Hepatocyte (in vitro differentiated cells): ENCODE measurements around the gene CTLA4. TPM values are rescaled to one million over a fixed set of nuclear protein-coding genes. Genes with fewer than 3 reads are reported as not detected.

Experiments
- DNase-seq: peaks from one replicate; pipeline ENCODE4 v3.0.0-alpha.2; 2016; ENCODE audit warnings: low spot score
- H2AFZ ChIP-seq: fragments of 200-600 bp; sonication (generic); 2 replicates; pipeline ENCODE4 v1.6.0; 2016; ENCODE audit warnings: antibody characterized with exemption, mild to moderate bottlenecking
- H3K27ac ChIP-seq: fragments of 200-600 bp; sonication (generic); 2 replicates; pipeline ENCODE4 v1.5.1; 2016; ENCODE audit warnings: mild to moderate bottlenecking
- H3K27me3 ChIP-seq: fragments of 200-600 bp; sonication (generic); 2 replicates; pipeline ENCODE4 v1.6.1; 2016
- H3K36me3 ChIP-seq: fragments of 200-600 bp; sonication (generic); replicated peaks from 2 replicates; pipeline ENCODE4 v1.5.1; 2016; ENCODE audit warnings: low read depth; ENCODE audit not compliant: insufficient read depth
- H3K4me1 ChIP-seq: fragments of 200-600 bp; sonication (generic); 2 replicates; pipeline ENCODE4 v1.5.1; 2016; ENCODE audit warnings: mild to moderate bottlenecking, moderate library complexity; ENCODE audit not compliant: insufficient read depth
- H3K4me2 ChIP-seq: fragments of 200-600 bp; sonication (generic); 2 replicates; pipeline ENCODE4 v1.6.0; 2016
- H3K4me3 ChIP-seq: fragments of 200-600 bp; sonication (generic); 2 replicates; pipeline ENCODE4 v1.5.1; 2016; ENCODE audit warnings: mild to moderate bottlenecking
- H3K79me2 ChIP-seq: fragments of 200-600 bp; sonication (generic); 2 replicates; pipeline ENCODE4 v1.6.0; 2017; ENCODE audit warnings: mild to moderate bottlenecking
- H3K9me2 ChIP-seq: fragments of 200-600 bp; sonication (generic); replicated peaks from 2 replicates; pipeline ENCODE4 v1.6.0; 2017; ENCODE audit warnings: mild to moderate bottlenecking; ENCODE audit not compliant: insufficient read depth
- H3K9me3 ChIP-seq: fragments of 200-600 bp; sonication (generic); 2 replicates; pipeline ENCODE4 v1.5.1; 2016; ENCODE audit warnings: low read depth, mild to moderate bottlenecking
- H4K20me1 ChIP-seq: fragments of 200-600 bp; sonication (generic); 2 replicates; pipeline ENCODE4 v1.6.0; 2016; ENCODE audit warnings: mild to moderate bottlenecking; ENCODE audit not compliant: insufficient read depth, poor library complexity, severe bottlenecking
- EZH2 ChIP-seq: fragments of 200-600 bp; sonication (generic); IDR thresholded peaks from 2 replicates; pipeline ENCODE4 v1.6.1; 2016; ENCODE audit warnings: antibody characterized with exemption, mild to moderate bottlenecking, borderline replicate concordance
- EZH2phosphoT487 ChIP-seq: fragments of 200-600 bp; sonication (generic); IDR thresholded peaks from one replicate; pipeline ENCODE4 v1.6.1; 2018; ENCODE audit warnings: antibody characterized with exemption, mild to moderate bottlenecking, low read depth, moderate library complexity; ENCODE audit not compliant: unreplicated experiment, severe bottlenecking
- WGBS: methylation state at CpG from one replicate; pipeline ENCODE4 v1.1.6; 2016; ENCODE audit warnings: low lambda C conversion rate; ENCODE audit errors: missing lambda C conversion rate; 5-methylcytosine and 5-hydroxymethylcytosine counted together
- polyA plus RNA-seq: library from polyadenylated mRNA; unstranded; fragments of >200 nt; fragmentation: Nextera tagmentation; extraction: Ambion mirVana; gene quantifications from 2 replicates; pipeline ENCODE4 v1.2.1, GENCODE V29; 2016
- total RNA-seq: library from RNA; depleted of rRNA; stranded (reverse); fragments of >200 nt; gene quantifications from 2 replicates; pipeline ENCODE4 v1.2.3, GENCODE V29; 2014
- TF ChIP-seq, protein P1 (sequence below): fragments of 200-600 bp; sonication (generic); IDR thresholded peaks from 2 replicates; pipeline ENCODE4 v1.5.1; 2016; ENCODE audit warnings: antibody characterized with exemption, mild to moderate bottlenecking; ENCODE audit not compliant: poor library complexity

The CTLA4 gene
- total and polyA plus RNA-seq, 2 experiments from 2014 or later, result not detected

DNA sequence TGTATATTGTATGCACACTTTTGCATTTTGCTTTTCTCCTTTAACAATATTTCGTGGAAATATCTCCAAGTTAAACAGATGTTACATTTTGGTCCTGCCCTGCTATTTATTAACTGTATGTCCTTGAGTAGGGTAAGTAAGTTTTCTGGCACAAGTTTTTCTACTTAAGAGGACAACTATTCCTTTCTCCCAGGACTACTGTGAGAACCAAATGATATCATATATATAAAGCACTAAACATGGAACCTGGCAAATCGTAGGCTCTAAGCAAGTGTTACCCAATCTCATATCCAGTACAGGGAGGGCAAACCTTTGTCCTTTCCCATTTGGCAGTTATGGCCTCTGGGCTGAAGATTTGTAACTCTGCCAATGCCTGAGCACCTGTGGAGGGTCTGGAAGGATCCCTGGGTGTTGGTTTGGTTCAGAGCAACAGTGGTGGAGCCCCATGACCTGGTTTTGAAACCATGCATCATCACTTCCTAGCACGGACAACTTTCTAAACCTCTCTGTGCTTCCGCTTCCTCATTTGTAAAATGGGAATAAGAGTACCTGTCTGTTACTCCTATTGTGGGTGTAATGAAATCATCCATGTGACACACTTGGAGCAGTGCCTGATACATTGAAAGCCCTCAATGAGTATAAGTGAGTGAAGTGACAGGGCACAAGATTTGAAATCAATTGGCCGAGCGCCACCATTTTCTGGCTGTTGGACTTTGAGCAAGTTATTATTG, 40.7 kb downstream of the CTLA4 start:
- WGBS, result 96% methylated on average over 6 of the region's 6 CpGs
- H3K79me2 ChIP-seq, result no peaks in the 10 kb centered on the region
- TF ChIP-seq EZH2phosphoT487, result no peak
- TF ChIP-seq, protein P1, sequence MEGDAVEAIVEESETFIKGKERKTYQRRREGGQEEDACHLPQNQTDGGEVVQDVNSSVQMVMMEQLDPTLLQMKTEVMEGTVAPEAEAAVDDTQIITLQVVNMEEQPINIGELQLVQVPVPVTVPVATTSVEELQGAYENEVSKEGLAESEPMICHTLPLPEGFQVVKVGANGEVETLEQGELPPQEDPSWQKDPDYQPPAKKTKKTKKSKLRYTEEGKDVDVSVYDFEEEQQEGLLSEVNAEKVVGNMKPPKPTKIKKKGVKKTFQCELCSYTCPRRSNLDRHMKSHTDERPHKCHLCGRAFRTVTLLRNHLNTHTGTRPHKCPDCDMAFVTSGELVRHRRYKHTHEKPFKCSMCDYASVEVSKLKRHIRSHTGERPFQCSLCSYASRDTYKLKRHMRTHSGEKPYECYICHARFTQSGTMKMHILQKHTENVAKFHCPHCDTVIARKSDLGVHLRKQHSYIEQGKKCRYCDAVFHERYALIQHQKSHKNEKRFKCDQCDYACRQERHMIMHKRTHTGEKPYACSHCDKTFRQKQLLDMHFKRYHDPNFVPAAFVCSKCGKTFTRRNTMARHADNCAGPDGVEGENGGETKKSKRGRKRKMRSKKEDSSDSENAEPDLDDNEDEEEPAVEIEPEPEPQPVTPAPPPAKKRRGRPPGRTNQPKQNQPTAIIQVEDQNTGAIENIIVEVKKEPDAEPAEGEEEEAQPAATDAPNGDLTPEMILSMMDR, result no peak
- no peak for TF ChIP-seq EZH2
- H3K9me2 ChIP-seq, result no peaks in the 10 kb centered on the region
- H4K20me1 ChIP-seq, result no peaks in the 10 kb centered on the region
- no peak overlapping the region for H2AFZ ChIP-seq
- H3K36me3 ChIP-seq, result no peaks in the 10 kb centered on the region
- no peak overlapping the region for H3K4me3 ChIP-seq
- H3K9me3 ChIP-seq, result no peaks in the 10 kb centered on the region
- no peak overlapping the region for H3K4me2 ChIP-seq
- no peak for DNase-seq
- no peak overlapping the region for H3K27ac ChIP-seq
- H3K4me1 ChIP-seq, result peaks cover 9% of the 10 kb centered on the region
- no peaks in the 10 kb centered on the region for H3K27me3 ChIP-seq

DNA sequence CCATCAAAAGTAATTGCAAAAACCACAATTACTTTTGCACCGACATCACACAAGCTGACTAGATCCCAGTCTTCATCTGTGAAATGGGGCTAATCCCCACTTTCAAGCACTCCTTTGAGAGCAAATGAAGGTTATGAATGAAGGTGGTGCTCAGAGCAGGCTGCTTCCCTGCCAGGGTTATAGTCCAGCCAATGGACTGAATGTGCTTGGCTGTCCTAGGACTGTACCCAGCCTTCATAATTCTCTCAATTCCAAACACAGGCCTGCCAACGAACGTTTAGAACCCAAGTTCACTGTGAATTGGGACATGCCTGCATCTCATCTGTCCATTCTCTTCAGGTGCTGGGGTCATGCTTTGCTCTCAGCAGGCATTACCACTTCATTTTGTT, 41.2 kb downstream of the CTLA4 start:
- Histone ChIP-seq H3K9me3 (no peaks in the 10 kb centered on the region), H4K20me1 (no peaks in the 10 kb centered on the region), H3K27me3 (no peaks in the 10 kb centered on the region), H3K4me2 (peak overlapping the region; percentile 57), H3K27ac (peak overlapping the region; percentile 6), H2AFZ (peak overlapping the region; percentile 16), H3K36me3 (no peaks in the 10 kb centered on the region), H3K4me1 (peaks cover 9% of the 10 kb centered on the region), H3K79me2 (no peaks in the 10 kb centered on the region), H3K4me3 (no peak overlapping the region), H3K9me2 (no peaks in the 10 kb centered on the region)
- no peak for TF ChIP-seq EZH2
- TF ChIP-seq, protein P1, result no peak
- TF ChIP-seq EZH2phosphoT487, result no peak
- DNase-seq, result no peak
- WGBS, result 89% methylated on average over 3 of the region's 3 CpGs

DNA sequence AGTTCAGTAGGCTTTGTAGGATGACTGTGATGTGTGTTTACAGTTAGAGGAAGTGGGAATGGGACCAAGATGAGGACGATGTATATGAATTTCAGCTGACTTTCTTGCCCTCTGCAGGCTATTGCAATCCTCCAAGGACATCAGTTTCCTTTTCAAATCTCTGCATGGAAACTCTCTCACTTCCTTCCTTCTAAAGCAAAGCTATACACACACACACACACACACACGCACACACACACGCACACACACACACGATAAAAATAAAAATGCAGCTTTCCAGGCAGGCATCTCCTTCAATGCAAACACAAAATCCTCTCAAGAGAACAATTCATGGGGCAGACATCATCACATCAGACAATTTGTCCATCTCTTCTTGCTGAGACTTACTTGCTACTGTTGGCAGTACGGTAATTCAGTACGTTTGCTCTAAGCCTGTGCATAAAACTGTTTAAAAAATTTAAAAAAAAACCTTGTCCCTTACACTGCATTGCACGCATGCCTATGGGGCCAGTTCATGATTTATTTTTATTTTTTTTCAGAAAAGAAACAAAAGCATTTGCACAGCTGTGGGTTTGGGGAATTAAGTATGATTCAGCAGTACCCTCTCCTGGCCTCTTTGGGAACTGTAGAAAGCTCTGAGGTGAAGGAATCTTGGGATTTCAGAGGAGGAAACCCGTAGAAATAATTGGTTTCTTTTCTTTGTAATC, 41.8 kb downstream of the CTLA4 start:
- TF ChIP-seq EZH2 (no peak), EZH2phosphoT487 (no peak)
- TF ChIP-seq, protein P1, result peak; percentile 83
- Histone ChIP-seq H2AFZ (peak overlapping the region; percentile 37), H3K9me2 (no peaks in the 10 kb centered on the region), H3K4me1 (peaks cover 9% of the 10 kb centered on the region), H3K79me2 (no peaks in the 10 kb centered on the region), H3K9me3 (no peaks in the 10 kb centered on the region), H3K4me3 (no peak overlapping the region), H3K27me3 (no peaks in the 10 kb centered on the region), H3K4me2 (peak overlapping the region; percentile 57), H4K20me1 (no peaks in the 10 kb centered on the region), H3K27ac (peak overlapping the region; percentile 6), H3K36me3 (no peaks in the 10 kb centered on the region)
- DNase-seq, result peak; percentile 66
- 38% methylated on average over 8 of the region's 8 CpGs for WGBS
